ENCODE results near the gene EVA1A.
A peak's percentile ranks its signal among the peaks of the same experiment; 100 is the strongest.

The EVA1A gene

GRCh38 chr2:75607988-75608683 is 47.4 kb upstream of the EVA1A start:
- no peaks in the 10 kb centered on the region for H3K9me3 ChIP-seq (ENCODE audit: control insufficient read depth, insufficient read depth, low read depth, low read length)
- CTCF ChIA-PET, result interaction anchor here (0.6 to 3.4 kb wide), 50 partner anchors 8 to 919 kb away, joined by 3 to 137 read pairs (median 4); partner anchors contain the start of gene EVA1A
- H3K36me3 ChIP-seq (ENCODE audit: control insufficient read depth in 2 of 2, insufficient read depth in 1 of 2, low read length in 2 of 2), result no peaks in the 10 kb centered on the region
- H3K4me1 ChIP-seq (ENCODE audit: control insufficient read depth, insufficient read depth, low read length), result no peaks in the 10 kb centered on the region
- no peak for TF ChIP-seq ZSCAN23 (tag by site-specific recombination; IDR thresholded peaks at IDR 0.05)
- 0 out of 2 replicates have a peak, but pooled peaks have one; percentile 21 for TF ChIP-seq ZNF768 (tag by site-specific recombination; IDR thresholded peaks at IDR 0.05)
- POLR2A ChIA-PET, result no interaction called here
- no peak overlapping the region for H3K27ac ChIP-seq (ENCODE audit: extremely low read depth, low read depth, low read length)
- H3K4me3 ChIP-seq (ENCODE audit: low read depth, low read length), result no peak overlapping the region

GRCh38 chr2:75607400-75607798 is 46.7 kb upstream of the EVA1A start:
- no peak overlapping the region for H3K27ac ChIP-seq (ENCODE audit: extremely low read depth, low read depth, low read length)
- TF ChIP-seq ZNF777 (tag by site-specific recombination; IDR thresholded peaks at IDR 0.05; ENCODE audit: borderline replicate concordance) (no peak), ZNF121 (tag by site-specific recombination; IDR thresholded peaks at IDR 0.05) (no peak), ZNF354C (tag by site-specific recombination; IDR thresholded peaks at IDR 0.05; ENCODE audit: borderline replicate concordance, low read depth) (no peak), CTCF (tag by site-specific recombination; IDR thresholded peaks at IDR 0.05) (no peak), GLIS1 (tag by site-specific recombination; IDR thresholded peaks at IDR 0.05) (no peak), ZNF157 (tag by site-specific recombination; IDR thresholded peaks at IDR 0.05) (no peak), ZNF677 (tag by site-specific recombination; IDR thresholded peaks at IDR 0.05) (no peak), ZNF548 (tag by site-specific recombination; IDR thresholded peaks at IDR 0.05) (no peak), ATF2 (tag by site-specific recombination; IDR thresholded peaks at IDR 0.05; ENCODE audit: low read depth) (no peak), SCRT2 (tag by site-specific recombination; IDR thresholded peaks at IDR 0.05) (no peak), ZNF266 (tag by site-specific recombination; IDR thresholded peaks at IDR 0.05; ENCODE audit: low read depth) (no peak), SCRT1 (tag by site-specific recombination; IDR thresholded peaks at IDR 0.05; ENCODE audit: borderline replicate concordance) (no peak), ZNF133 (tag by site-specific recombination; IDR thresholded peaks at IDR 0.05) (no peak), KLF16 (tag by site-specific recombination; IDR thresholded peaks at IDR 0.05) (no peak), ZNF501 (tag by site-specific recombination; IDR thresholded peaks at IDR 0.05) (no peak), ZNF510 (tag by site-specific recombination; IDR thresholded peaks at IDR 0.05; ENCODE audit: insufficient replicate concordance) (no peak), EGR2 (tag by site-specific recombination; IDR thresholded peaks at IDR 0.05; ENCODE audit: low read depth) (no peak), ZNF341 (tag by site-specific recombination; IDR thresholded peaks at IDR 0.05; ENCODE audit: low read depth) (no peak)
- H3K36me3 ChIP-seq (ENCODE audit: control insufficient read depth in 2 of 2, insufficient read depth in 1 of 2, low read length in 2 of 2), result no peaks in the 10 kb centered on the region
- ChIA-PET CTCF (interaction anchor here (0.5 to 5.4 kb wide), 5 partner anchors 11 to 452 kb away, joined by 3 to 137 read pairs (median 11); no protein-coding TSS in a partner anchor), POLR2A (no interaction called here)
- no peak overlapping the region for H3K4me3 ChIP-seq (ENCODE audit: low read depth, low read length)
- no peaks in the 10 kb centered on the region for H3K4me1 ChIP-seq (ENCODE audit: control insufficient read depth, insufficient read depth, low read length)
- no peaks in the 10 kb centered on the region for H3K9me3 ChIP-seq (ENCODE audit: control insufficient read depth, insufficient read depth, low read depth, low read length)
